Activated T-helper 2 cell treated with anti-CD3 and anti-CD28 coated beads, Interferon-gamma antibody, Interleukin-2, Interleukin-4, amounts not matched to agents 10 μg/mL and 5 μg/mL and 100 μg/mL, durations not matched to agents 14 hours and 24 hours and 36 hours (primary cell): ENCODE results near the gene GRM5. TPM values are rescaled to one million over a fixed set of nuclear protein-coding genes. Genes with fewer than 3 reads are reported as not detected.
"Not testable (repeated sequence)": the region's sequence is repeated elsewhere in the genome, so short reads cannot be mapped to it uniquely, and the experiment has no call there.

Experiments
- DNase-seq: peaks from one replicate; pipeline ENCODE4 v3.0.0; 2021; ENCODE audit warnings: low spot score
- H3K27ac Mint-ChIP-seq: one replicate; pipeline ENCODE4 v1.8.0; 2021; ENCODE audit warnings: mixed read lengths
- H3K27me3 Mint-ChIP-seq: one replicate; pipeline ENCODE4 v1.8.0; 2021; ENCODE audit warnings: low read depth, mixed read lengths
- H3K36me3 Mint-ChIP-seq: one replicate; pipeline ENCODE4 v1.8.0; 2021; ENCODE audit warnings: low read depth, mixed read lengths
- H3K4me1 Mint-ChIP-seq: one replicate; pipeline ENCODE4 v1.8.0; 2021; ENCODE audit warnings: low read depth, mixed read lengths
- H3K4me3 Mint-ChIP-seq: one replicate; pipeline ENCODE4 v1.8.0; 2021; ENCODE audit warnings: low read depth, mild to moderate bottlenecking, moderate library complexity, mixed read lengths
- H3K9me3 Mint-ChIP-seq: one replicate; pipeline ENCODE4 v1.8.0; 2021; ENCODE audit warnings: mixed read lengths
- intact Hi-C: fragments of 100-400 bp; cut with micrococcal nuclease; formaldehyde crosslinking; loops from one replicate; pipeline ENCODE4 v1.15.1; 2023
- total RNA-seq: library from RNA; stranded (reverse); gene quantifications from 2 replicates; pipeline ENCODE4 v1.2.3, GENCODE V29; 2022

Gene GRM5
- total RNA-seq, 1 donor from 2014 or later, result not detected

DNA sequence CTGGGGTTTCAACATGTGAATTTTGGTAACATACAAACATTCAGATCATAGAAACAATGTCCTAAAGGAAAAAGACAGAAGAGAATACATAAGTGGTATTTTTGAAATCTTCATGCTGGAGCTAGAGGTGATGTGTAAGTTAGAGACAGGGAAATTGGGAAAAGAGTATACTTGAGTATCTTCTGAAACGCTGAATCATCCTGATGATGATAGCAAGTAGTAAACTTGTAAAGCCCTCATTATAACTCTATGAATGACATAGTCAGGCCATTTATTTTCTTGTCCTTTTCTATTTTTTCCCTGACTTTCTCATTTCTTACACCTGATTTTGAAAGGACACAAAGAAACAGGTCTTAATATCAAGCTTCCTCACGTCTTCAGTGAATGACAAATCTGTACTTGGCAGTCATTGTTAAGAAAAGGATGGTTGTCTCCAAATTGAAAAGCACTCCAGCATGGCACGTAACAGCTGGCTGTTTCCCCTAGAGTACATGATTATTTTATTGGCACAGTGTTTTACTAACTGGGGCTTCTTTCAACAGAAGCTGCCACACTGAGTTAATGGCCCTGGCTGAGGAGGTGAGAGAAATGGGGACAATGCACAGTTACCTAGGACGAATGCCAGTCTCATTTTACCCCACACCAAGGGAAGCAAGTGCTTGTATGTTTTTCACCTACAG, 587.5 kb downstream of the GRM5 start:
- Mint-ChIP-seq H3K4me1 (no peaks in the 10 kb centered on the region), H3K27ac (no peak overlapping the region), H3K27me3 (peaks cover 17% of the 10 kb centered on the region), H3K4me3 (no peak overlapping the region), H3K9me3 (no peaks in the 10 kb centered on the region), H3K36me3 (no peaks in the 10 kb centered on the region)
- DNase-seq, result no peak
- intact Hi-C loops, result no loop called here

DNA sequence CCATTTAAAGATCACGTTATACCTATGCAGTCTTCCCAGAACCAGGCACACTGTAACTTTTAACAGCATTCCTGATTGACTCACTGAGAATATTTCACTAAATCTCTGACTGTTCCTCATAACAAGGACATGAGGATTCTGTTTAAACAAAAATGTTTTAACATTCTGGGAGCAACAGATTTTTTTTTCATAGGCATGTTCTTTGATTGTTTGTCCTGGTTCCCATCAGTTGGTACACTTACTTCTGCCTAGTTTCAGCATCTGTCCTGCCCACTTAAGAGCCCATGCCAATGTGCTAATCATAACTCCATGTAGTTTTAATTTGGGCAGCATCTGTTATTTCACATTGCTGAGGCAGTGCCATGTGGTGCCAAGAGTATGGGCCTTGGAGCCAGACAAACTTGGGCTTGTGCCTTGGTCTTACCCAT, 589.8 kb downstream of the GRM5 start:
- DNase-seq, result no peak
- H3K27me3 Mint-ChIP-seq, result peaks cover 17% of the 10 kb centered on the region
- intact Hi-C loops, result no loop called here
- H3K4me1 Mint-ChIP-seq, result no peaks in the 10 kb centered on the region
- H3K4me3 Mint-ChIP-seq, result no peak overlapping the region
- H3K27ac Mint-ChIP-seq, result no peak overlapping the region
- H3K9me3 Mint-ChIP-seq, result no peaks in the 10 kb centered on the region
- no peaks in the 10 kb centered on the region for H3K36me3 Mint-ChIP-seq

GRCh38 chr11:88474655-88475054, 591.1 kb downstream of the GRM5 start:
- intact Hi-C loops, result no loop called here
- H3K9me3 Mint-ChIP-seq, result no peaks in the 10 kb centered on the region
- no peaks in the 10 kb centered on the region for H3K36me3 Mint-ChIP-seq
- H3K4me3 Mint-ChIP-seq, result no peak overlapping the region
- H3K27ac Mint-ChIP-seq, result no peak overlapping the region
- H3K4me1 Mint-ChIP-seq, result no peaks in the 10 kb centered on the region
- DNase-seq, result no peak
- H3K27me3 Mint-ChIP-seq, result peaks cover 18% of the 10 kb centered on the region

DNA sequence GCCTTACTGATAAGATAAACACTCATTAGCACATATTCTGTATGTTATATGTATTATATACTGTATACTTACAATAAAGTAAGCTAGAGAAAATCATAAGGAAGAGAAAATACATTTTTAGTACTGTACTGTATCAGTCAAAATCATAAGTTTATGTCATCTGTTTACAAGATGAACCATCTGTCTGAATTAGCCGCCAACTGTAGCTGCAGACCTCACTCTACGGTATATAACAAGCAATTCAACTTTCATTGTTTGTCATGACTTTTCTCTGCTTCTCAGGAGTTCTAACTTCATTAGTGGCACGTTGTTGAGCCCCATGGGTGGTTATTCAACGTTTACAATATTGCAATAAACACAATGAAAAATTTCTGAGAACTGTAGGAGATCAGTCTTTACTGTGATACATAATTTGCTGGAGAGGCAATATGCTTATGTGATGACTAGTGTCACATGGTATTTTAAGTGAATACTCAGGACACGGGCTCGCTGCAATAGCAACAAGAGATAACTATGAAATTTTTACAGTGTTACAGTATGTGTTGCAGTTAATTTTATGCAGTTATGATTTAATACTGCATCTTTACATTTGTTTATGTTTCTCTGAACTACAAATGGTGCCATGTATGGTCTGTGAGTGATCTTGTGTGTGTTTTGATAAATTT, 596.1 kb downstream of the GRM5 start:
- Mint-ChIP-seq H3K27ac (no peak overlapping the region), H3K36me3 (no peaks in the 10 kb centered on the region), H3K9me3 (no peaks in the 10 kb centered on the region), H3K27me3 (peaks cover 26% of the 10 kb centered on the region), H3K4me1 (no peaks in the 10 kb centered on the region), H3K4me3 (no peak overlapping the region)
- intact Hi-C loops, result no loop called here
- DNase-seq, result no peak

GRCh38 chr11:88464528-88464927, 601.3 kb downstream of the GRM5 start:
- H3K36me3 Mint-ChIP-seq, result no peaks in the 10 kb centered on the region
- intact Hi-C loops, result no loop called here
- no peaks in the 10 kb centered on the region for H3K4me1 Mint-ChIP-seq
- peaks cover 12% of the 10 kb centered on the region for H3K9me3 Mint-ChIP-seq
- no peak for DNase-seq
- peaks cover 25% of the 10 kb centered on the region for H3K27me3 Mint-ChIP-seq
- no peak overlapping the region for H3K4me3 Mint-ChIP-seq
- H3K27ac Mint-ChIP-seq, result no peak overlapping the region

GRCh38 chr11:88463301-88463700, 602.5 kb downstream of the GRM5 start:
- DNase-seq, H3K27ac Mint-ChIP-seq, intact Hi-C loops, H3K4me1 Mint-ChIP-seq, H3K4me3 Mint-ChIP-seq, H3K36me3 Mint-ChIP-seq: not testable (repeated sequence)
- Mint-ChIP-seq H3K27me3 (peaks cover 26% of the 10 kb centered on the region), H3K9me3 (peaks cover 16% of the 10 kb centered on the region)

DNA sequence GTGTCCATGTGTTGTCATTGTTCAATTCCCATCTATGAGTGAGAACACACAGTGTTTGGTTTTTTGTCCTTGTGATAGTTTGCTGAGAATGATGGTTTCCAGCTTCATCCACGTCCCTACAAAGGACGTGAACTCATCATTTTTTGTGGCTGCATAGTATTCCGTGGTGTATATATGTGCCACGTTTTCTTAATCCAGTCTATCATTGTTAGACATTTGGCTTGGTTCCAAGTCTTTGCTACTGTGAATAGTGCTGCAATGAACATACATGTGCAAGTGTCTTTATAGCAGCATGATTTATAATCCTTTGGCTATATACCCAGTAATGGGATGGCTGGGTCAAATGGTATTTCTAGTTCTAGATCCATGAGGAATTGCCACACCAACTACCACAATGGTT, 607.7 kb downstream of the GRM5 start:
- H3K36me3 Mint-ChIP-seq, H3K27ac Mint-ChIP-seq, H3K4me1 Mint-ChIP-seq, DNase-seq, H3K4me3 Mint-ChIP-seq, intact Hi-C loops: not testable (repeated sequence)
- peaks cover 17% of the 10 kb centered on the region for H3K9me3 Mint-ChIP-seq
- peaks cover 31% of the 10 kb centered on the region for H3K27me3 Mint-ChIP-seq

- Mint-ChIP-seq H3K4me3 (no peak overlapping the region), H3K4me1 (no peaks in the 10 kb centered on the region), H3K27ac (no peak overlapping the region), H3K9me3 (peaks cover 10% of the 10 kb centered on the region), H3K27me3 (peaks cover 26% of the 10 kb centered on the region), H3K36me3 (no peaks in the 10 kb centered on the region)
- intact Hi-C loops, result no loop called here
- DNase-seq, result no peak
Observed at GRCh38 chr11:88455974-88456373, 609.8 kb downstream of the GRM5 start.

GRCh38 chr11:88454881-88455280, 610.9 kb downstream of the GRM5 start:
- Mint-ChIP-seq H3K4me1 (no peaks in the 10 kb centered on the region), H3K27ac (no peak overlapping the region), H3K36me3 (no peaks in the 10 kb centered on the region), H3K9me3 (peaks cover 5% of the 10 kb centered on the region), H3K4me3 (no peak overlapping the region), H3K27me3 (peaks cover 20% of the 10 kb centered on the region)
- intact Hi-C loops, result no loop called here
- DNase-seq, result no peak

Other genes with a start within 250 kb of the GRM5 start
- gene TYR, start 111.9 kb upstream of the GRM5 start, total RNA-seq, result not detected in 2 replicates